IPS DF 4.7 (cell line): Measurements from ENCODE around the gene DAPK1.

Experiments
- DNase-seq: peaks from one replicate; pipeline ENCODE4 v3.0.0-alpha.2; 2013; ENCODE audit warnings: low spot score; ENCODE audit errors: extremely low read depth

Gene DAPK1

DNA sequence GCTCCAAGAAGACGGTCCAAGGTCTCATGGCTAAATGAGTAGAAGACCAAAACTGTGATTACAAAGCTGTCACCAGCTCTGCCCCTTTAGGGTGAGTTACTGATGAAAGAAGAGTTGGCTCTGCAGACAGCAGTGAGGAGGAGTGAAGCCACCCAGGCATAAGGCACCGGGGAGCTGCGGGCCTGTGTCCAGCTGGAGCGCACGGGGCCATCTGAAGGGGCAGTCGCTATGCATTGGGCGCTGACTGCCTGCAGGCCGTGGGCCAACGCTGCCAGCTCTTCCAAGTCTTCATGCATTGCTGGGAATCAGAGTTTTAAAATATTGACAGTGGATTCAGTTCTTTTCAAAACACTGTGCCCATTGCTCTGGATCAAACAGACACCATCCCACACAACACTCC, 70.3 kb downstream of the DAPK1 start:
- no peak for DNase-seq

DNA sequence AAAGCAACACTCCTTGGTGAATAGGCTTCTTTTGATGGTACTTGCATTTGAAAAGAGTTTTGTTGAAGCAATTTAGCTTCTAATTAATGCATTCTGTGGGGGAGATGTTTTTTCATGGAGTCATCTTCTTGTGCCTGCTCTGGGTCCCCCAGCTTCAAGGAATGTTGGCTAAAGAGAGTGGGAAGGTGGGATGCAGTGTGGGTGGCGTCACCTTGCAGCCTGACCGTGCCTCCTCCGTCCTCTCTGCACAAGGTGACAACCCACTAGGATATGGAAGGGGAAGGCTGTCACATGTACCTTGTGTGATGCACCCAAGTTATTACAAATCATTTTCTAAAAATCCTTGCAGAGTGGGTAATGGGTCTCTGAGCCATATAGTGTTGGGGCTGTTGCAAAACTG, 70.7 kb downstream of the DAPK1 start:
- no peak for DNase-seq

DNA sequence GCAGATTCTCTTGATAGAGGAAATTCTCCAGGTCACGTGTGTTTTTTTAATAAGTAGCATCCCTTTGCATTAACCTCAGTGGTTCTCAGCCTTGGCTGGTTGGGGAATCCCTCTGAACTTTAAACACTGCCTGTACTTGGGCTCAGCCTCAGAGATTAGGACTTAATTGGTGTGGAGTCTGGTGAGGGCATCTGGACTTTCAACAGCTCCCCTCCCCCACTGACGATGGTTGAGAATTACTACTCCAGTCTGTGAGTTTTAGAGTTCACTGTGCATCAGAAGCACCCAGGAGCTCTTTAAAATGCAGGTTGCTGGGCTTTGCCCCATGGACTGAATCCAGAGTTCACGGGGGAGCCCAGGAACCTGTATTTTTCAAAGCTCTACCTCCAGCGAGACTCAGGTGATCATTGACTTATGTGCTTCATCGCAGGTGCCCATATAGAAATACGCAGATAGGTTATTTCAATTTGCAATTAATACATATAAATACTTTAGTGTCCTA, 71.4 kb downstream of the DAPK1 start:
- no peak for DNase-seq

DNA sequence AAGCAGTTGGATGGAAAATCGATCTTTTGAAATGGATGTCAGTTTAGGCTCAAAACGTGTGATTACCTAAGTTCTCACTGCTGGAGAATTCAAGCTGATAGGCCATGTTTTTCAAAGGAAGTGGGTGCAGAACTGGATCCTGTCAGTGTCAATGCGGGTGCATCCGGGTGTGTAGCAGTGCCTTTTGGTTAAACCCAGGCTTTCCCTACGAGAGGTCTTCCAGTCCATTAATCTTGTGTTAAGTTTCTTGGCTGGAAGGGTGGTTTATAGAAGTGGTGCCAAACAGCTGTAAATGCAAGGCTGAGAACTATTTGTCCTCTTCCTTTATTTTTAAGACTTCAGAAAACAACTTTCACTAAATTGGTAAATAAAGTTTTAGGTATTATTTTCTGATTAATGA, 71.9 kb downstream of the DAPK1 start:
- DNase-seq = no peak

- DNase-seq = no peak
Measured at GRCh38 chr9:87570000-87570908, 72.6 kb downstream of the DAPK1 start.

GRCh38 chr9:87572719-87573118, 75.1 kb downstream of the DAPK1 start:
- DNase-seq = no peak

GRCh38 chr9:87573841-87574342, 76.2 kb downstream of the DAPK1 start:
- DNase-seq = no peak

GRCh38 chr9:87577746-87578145, 80.1 kb downstream of the DAPK1 start:
- no peak for DNase-seq

DNA sequence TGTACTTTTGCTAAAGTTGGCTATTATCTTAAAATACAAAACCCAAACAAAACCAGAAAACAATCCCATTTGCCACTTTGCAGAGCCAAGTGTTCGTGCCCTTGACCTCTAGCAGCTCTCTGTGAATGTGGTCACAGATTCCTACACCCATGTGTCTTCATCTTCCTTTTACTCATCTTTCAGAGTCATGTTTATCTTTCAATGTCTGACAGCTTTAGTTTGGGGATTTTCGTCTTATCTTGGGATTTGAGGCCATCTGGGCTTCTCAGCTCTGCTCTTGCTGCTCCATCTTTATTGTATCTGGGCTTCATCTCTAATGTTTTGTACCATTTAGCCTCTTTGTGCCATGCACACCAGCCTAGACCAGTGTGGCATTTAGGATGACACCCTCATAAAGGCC, 81.0 kb downstream of the DAPK1 start:
- DNase-seq = no peak

DNA sequence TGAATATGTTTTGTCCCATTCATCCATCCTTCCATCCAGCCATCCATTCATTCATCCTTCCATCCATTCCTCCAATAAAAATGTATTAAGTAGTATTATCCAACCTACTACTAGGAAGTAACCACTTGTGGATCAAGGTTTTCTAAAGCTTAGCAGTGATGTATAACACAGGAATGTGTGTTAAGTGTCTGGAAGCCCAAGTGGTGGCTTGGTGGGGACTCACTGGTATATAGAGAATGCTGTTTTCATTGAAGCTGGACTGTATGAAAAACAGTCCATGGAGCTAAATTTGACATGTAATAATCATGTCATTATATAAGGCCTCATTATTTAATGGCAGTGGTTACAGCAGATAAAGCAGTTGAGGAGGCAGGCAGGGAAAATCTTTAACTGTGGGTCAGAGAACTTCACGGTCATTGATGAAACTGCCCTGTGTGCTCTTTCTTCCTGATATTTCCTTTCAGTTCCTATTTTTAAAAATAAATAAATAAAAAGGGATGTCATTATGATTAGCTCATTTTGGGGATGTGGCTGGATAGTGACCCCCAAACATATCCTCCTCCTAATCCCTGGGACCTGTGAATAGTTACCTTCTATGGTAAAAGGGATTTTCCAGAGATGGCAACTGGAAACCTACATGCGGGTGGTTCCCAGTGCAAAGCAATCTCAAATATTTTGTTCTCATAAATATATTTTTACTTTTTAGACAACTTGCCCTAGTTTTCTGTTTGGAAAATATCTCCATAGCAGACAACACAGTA, 82.3 kb downstream of the DAPK1 start:
- no peak for DNase-seq

DNA sequence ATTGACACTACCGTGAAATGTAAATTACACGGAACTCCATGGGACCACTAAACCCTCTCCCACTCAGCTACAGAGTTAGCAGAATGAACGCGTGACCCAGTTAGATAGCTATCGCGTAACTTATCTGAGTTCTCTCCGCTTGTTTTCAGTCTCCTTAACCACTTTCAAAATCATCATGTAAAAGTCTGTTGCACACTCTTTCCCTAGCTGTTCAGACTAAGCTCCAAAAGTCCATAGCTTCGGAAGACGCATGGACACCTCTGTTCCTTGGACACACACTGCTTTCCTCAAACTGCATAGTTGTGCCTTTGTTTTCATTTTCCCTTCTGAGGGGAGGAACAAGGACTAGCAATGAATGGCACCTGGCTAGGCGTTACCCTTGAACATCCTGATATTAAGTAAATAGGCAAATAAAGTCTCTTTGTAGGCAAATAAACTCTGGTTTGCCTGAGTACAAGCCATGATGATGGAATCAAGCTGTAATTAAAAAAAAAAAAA, 83.3 kb downstream of the DAPK1 start:
- DNase-seq = no peak

- no peak for DNase-seq
Measured at GRCh38 chr9:87581513-87581912, 83.8 kb downstream of the DAPK1 start.

DNA sequence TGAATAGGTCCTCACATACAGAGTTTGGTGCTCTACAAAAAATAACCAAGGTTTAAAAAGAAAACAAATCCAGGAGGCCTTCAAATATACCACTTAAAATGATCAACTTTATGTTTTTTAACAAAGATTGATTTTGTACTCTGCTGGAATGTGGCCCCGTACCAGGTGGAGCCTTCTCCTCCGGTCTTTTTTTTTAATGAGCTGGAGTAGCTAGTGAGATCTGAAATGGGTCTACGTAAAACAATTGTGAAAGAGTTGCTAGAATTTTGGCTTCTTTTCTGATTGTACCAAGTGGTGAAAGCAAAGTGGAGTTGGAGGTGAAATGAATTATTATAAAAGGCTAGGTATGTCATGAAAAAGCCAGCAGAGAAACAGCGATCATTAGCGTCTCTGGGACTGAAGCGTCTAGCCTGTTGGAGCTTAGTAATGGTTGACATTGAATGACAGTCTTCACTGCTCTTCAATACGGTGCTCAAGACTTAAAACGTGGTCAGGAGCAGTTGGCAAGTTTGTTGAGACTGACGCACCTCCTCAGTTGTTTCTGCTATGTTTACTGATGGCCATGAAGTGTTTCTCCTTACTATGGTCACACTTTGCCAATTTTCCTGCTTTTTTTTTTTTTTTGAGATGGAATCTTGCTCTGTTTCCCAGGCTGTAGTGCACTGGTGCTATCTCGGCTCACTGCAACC, 84.4 kb downstream of the DAPK1 start:
- DNase-seq = no peak

- DNase-seq = no peak
Measured at GRCh38 chr9:87584326-87584725, 86.7 kb downstream of the DAPK1 start.

GRCh38 chr9:87585123-87585855, 87.6 kb downstream of the DAPK1 start:
- DNase-seq = no peak

GRCh38 chr9:87586731-87587355, 89.2 kb downstream of the DAPK1 start:
- no peak for DNase-seq

DNA sequence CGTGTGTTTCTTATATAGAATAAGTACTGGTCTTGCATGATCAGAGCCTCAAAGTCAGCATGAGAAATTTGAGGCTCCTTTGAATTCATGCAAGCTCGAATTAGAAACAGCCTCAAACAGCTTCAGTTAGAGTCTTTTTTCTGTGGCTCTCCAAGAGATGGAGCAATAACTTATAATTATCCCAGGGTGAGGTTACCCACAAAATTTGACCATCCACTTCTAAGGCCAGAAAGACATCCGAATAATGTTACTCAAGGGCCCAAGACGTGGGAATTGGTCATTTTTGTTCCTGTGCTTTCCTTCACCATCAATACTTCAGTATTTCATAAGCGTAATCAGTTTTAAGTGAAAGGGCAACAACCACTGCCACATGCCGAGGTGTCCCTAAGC, 89.7 kb downstream of the DAPK1 start:
- DNase-seq = no peak

GRCh38 chr9:87587864-87588263, 90.2 kb downstream of the DAPK1 start:
- no peak for DNase-seq

DNA sequence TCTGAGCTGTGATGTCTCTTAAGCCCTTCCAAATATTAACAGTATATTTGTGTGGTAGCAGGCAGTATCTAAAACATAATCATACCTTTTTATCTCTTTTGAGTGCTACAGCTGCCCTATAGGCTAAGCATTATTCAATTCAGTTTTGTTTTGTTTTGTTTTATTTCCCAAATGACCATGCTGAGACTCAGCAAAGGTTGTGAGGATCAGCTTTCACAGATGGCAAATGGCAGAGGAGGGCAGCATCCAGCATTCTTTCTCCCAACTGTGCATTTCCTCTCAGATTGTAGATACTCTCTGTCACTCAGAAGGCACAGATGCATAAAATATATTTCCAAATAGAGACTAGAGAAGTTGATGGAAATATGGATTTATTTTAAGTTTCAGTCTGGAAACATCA, 90.7 kb downstream of the DAPK1 start:
- no peak for DNase-seq

- DNase-seq = no peak
Measured at GRCh38 chr9:87590996-87591395, 93.3 kb downstream of the DAPK1 start.
